ELF-1 (cell line): ENCODE data around the gene CTDNEP1.

Source experiments
- DNase-seq: peaks from one replicate; pipeline ENCODE4 v3.0.0-alpha.2; 2016; ENCODE audit warnings: low read depth, low spot score

The CTDNEP1 gene

DNA sequence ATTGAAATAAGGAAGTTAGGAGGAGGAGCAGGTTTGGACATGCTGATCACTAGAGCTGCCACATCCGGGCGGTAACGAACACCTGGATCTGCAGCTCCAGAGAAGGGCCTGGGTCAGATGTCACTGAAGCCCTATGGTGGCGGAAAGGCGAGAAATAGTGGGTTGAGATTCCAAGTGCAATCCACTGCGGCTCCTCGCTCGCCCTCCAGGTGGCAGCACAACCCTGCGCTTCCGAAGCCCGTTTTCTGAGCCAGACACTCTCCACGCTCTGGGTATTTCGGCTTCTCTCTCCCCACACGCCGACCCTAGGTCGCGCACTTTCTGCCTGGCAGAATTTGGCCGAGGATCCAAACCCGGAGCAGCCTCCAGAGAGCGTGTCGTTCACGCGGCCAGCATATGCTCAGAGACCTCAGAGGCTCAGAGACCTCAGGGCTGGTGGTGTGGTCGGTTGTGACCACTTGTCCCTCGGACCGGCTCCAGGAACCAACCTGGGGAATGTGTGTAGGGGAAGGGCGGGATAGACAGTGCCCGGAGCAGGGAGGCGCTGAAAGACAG lies 29.1 kb upstream of the CTDNEP1 start:
- peak; percentile 98 for DNase-seq

- no peak for DNase-seq
These were observed 27.9 kb upstream of the CTDNEP1 start for GRCh38 chr17:7279448-7279847.

DNA sequence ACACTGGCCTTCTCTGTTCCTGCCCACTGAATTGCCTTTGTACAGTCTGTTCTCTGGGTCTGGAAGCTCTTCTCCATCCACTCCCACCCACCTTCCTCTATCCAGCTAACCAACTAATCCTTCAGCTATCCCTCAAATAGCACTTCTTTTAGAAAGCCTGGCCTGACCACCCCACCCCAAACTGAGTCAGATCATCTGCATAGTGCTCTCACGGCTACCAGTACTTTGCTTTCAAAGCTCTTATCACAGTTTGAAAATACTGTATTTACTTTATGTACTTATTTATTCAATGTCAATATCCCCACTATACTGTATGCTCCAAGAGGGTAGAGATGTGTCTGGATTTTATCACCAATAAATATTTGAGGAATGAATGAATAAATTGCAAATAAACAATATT lies 15.2 kb upstream of the CTDNEP1 start:
- DNase-seq = no peak

DNA sequence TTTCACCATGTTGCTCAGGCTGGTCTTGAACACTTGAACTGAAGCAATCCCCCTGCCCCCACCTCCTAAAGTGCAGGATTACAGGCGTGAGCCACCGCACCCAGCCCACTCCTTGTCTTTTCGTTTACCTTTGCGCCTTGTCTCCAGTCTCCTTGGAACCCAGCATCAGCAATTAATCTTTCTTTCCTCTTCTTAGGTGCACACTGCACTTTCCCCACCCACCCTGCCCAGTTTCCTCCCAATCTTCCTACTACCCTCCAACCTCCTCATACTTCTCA lies 12.2 kb upstream of the CTDNEP1 start:
- no peak for DNase-seq

DNA sequence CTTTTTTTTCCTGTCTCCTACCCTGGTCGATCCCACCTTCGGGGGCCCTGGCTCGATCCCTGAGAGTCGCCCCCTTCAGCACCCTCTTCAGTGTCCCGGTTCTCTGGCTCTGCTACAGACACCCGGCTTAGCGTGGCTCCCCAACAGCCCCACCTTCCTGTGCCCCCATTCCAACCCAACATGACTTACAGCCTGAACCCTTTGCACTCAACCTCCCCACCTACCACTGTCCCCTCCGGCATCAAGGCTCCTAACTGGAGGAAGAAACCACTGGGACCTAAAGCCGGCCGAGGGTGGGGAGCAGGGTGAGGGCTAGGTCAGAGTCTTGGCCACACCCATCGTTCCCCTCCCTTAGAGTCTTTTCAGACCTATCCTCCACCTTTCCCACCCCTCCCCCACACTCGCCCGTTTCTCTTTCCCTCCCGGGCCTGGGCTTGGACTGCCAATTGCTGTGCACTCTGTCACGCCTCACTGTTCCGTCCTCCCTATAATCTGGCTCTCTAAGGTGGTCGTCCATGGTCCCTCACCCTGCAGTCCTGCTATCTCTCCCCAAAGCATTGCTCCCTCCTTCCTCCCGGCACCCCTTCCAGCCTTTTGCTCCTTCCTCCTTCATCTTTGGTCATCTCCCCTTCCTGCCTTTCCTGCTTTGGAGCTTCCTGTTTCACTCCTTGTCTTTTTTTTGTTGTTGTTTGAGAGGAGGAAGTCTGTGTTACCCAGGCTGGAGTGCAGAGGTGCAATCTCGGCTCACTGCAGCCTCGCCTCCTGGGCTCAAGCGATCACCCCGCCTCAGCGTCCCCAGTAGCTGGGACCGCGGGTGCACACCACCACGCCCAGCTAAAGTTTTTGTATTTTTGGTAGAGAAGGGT lies 11.6 kb upstream of the CTDNEP1 start:
- peak; percentile 89 for DNase-seq

GRCh38 chr17:7262192-7262934 lies 10.8 kb upstream of the CTDNEP1 start, which contains the start of gene CLDN7:
Gene CLDN7 (minus strand): TSS chr17:7262478. CDS start chr17:7262043, 435 bp downstream.
- DNase-seq = peak; percentile 89

- DNase-seq = peak; percentile 29
These were observed 10.1 kb upstream of the CTDNEP1 start for GRCh38 chr17:7261379-7262191.

- DNase-seq = peak; percentile 78
These were observed 9.3 kb upstream of the CTDNEP1 start for GRCh38 chr17:7260651-7261378.

GRCh38 chr17:7260151-7260550 lies 8.6 kb upstream of the CTDNEP1 start:
- DNase-seq = no peak

GRCh38 chr17:7259555-7259889 lies 8.0 kb upstream of the CTDNEP1 start:
- no peak for DNase-seq

DNA sequence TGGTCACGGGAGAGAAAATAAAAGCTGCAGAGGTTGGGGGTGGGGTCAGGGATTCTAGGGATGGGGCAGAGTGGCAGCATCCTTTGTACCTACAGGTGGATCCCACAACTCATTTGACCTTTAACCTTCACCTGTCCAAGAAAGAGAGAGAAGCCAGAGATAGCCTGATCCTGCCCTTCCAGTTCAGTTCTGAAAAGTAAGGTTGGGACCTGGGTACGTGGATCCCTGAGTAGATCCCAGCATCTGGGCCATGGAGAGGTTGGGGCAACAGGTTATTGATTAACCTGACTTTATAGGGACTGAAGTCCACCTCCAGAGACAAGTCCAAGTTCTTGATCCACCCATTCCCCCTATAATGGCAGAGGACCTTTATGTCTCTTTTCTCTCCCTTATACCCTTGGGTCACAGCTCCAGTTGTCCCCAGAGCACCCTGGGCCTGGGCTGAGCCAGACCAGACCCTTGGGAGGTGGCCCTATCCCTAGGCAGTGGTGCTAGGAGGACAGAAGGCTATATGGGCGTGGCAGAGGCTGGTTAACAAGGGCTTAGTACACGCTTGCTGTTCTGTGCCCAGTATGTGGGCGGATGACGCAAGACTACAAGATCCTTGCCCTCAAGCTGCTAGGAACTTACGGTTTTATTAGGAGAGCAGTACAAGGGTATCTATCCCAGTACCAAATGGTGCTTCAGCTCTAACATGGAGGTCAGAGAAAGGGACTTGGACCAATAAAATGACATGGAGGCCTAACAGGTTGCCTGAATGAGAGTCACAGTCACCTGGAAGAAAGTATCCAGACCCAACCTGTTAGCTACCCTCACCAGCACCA lies 7.4 kb upstream of the CTDNEP1 start:
- no peak for DNase-seq

DNA sequence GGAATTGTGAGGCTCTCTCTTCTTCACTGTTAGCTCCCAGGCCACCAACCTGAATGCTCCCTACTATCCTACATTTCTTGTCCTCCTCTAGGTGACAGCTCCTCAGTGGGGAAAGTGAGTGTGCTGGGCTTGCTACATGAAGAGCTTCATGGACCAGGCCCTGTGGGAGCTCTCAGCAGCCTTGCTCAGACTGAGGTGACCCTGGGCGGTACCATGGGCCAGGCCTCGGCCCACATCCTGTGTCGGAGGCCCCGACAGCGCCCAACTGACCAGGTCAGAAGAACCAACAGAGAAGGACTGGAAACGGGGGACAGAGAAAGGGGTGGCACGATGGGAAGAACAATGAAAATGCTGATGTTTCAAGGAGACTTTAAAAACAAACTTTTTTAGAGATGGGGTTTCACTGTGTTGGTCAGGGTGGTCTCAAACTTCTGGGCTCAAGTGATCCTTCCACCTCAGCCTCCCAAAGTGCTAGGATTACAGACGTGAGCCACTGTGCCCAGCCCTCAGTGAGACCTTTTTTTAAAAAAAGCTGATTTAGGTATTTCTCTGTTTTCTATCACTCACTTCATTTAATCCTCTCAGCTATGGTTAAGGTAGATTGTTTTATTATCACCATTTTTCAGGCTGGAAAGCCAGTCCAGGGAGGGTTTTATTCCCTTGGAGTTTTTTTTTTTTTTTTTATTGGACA lies 5.4 kb upstream of the CTDNEP1 start:
- DNase-seq = no peak

DNA sequence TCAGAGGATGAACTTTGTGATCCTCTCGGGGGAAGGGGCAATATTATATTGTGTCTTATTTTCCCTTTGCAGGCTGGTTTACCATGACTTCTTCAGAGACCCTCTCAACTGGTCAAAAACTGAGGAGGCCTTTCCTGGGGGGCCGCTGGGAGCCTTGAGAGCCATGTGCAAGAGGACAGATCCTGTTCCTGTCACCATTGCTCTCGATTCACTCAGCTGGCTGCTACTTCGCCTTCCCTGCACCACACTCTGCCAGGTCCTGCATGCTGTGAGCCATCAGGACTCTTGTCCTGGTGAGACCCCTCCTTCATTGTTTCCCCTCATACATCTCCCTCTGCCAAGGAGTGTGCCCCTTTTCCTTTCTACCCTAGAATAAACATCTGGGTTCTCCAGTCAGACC lies 3.0 kb upstream of the CTDNEP1 start:
- no peak for DNase-seq

GRCh38 chr17:7253082-7253481 lies 1.5 kb upstream of the CTDNEP1 start:
- DNase-seq = no peak

DNA sequence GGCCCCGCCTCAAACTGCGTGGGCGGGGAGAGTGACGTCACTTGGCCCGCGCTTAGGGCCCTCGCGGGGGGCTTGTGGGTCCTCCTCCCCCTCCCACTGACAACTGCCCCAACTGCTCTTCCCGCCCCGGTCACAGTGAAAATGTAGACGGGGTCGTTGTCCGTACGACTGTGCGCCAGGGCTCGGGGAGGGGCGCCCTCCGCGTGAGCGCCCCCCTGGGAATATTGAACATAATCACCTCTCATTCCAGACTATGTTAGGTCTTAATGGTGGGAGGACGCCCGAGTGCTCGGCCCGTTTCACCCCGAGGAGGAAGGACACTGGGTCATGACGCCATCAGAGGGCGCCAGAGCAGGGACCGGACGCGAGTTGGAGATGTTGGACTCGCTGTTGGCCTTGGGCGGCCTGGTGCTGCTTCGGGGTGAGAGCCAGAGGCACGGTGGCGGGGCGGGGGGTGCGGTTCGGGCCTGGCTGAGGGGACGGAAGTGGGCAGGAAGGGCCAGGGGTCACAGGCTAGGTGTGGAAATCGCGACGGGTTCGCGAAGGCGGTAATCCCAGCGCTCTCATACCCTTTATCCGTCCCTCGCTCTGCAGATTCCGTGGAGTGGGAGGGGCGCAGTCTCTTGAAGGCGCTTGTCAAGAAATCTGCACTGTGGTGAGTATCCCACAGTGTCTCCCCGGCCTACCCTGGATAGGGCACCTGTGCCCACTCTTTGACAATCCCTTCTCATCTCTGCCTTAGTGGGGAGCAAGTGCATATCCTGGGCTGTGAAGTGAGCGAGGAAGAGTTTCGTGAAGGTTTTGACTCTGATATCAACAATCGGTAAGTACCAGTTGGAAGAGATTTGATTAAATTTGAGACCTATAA lies 876 bp upstream of the CTDNEP1 start, which contains the start of gene ELP5:
Gene ELP5, plus strand, starts transcription at position 40 of the 868 bp plus-strand sequence. Its CDS starts 336 bp downstream, at position 376.
- DNase-seq = peak; percentile 99

GRCh38 chr17:7250695-7251627 lies 573 bp downstream of the CTDNEP1 start:
- no peak for DNase-seq

DNA sequence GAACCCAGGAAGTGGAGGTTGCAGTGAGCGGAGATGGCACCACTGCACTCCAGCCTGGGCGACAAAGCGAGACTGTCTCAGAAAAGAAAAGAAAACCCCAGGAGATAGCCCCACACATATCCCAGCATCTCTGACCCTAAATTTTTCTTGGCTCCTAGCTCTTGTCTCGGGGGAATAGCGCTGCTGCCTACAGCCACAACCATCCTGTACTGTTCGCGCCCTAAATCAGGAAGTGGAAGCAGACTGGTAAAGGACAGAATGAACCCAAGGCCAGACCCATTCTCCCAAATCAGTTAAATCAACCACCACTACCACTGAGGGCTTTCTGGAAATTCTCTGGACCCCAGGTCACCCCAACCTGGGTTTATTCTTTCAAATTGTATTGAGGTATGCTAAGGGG lies 1.7 kb downstream of the CTDNEP1 start:
- no peak for DNase-seq

DNA sequence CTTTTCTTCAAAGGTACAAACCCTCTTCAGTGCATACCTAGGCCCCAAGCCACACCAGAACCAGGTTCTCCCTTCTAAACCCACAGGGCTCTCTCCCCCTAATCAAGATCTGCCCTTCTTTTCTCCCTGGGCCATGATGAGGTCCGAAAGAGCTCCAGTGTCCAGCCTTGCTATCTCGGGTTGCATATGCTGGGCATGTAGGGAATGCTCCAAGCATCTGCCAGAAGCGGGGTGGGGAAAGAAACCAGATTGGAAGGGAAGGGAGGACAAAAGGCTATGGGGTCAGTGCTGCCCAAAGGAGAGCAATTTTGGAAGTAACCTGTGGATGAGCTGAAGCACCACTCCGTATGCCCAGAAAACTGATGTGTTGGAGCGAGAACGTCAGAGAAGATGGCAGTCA lies 2.3 kb downstream of the CTDNEP1 start:
- DNase-seq = no peak
